Measurements from ENCODE around the gene CSMD2.

DNA sequence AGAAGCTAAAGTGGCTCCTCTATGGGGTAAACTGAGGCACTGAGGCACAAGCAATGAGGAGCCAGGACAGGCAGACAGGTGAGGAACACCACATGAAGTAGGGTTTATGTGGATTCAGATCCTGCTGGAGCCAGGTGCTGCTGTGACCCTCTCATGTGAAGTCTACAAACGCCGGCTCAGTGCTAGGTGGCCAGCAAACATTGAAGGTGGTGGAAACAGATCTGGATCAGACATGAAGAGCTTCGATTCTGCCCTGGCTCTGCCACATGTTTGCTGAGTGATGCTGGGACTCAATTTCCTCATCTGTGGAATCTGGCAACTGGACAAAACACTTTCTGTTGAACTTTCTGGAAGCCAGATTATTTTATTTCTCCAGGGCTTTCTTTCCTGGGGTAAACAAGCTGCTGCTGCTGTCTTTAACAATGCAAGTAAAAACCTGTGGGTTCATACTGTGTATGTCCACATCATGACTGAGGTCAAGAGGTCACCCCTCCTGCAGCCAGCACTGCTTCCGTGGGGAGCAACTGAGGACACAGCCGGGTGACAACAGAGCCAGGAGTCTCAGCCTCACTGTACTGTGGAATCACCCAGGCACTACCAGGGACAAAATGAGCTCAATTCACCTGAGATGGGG lies 267.8 kb downstream of the CSMD2 start:
- TF ChIP-seq POLR2A (IDR thresholded peaks at IDR 0.05; ENCODE audit: low read depth, low read length) = no peak
- TF ChIP-seq TAF1 (IDR thresholded peaks at IDR 0.05; ENCODE audit: borderline replicate concordance, low read depth, low read length) = no peak

Measured in GM12892 (cell line).